ENCODE measurements around the gene CALCA.

The CALCA gene

GRCh38 chr11:14967581-14968243 is 4.4 kb downstream of the CALCA start:
- ChIA-PET POLR2A (no interaction called here), CTCF (interaction anchor here (0.8 to 1.6 kb wide), 4 partner anchors 7 to 107 kb away, joined by 3 to 4 read pairs (median 3); no protein-coding TSS in a partner anchor)
- Histone ChIP-seq H3K36me3 (ENCODE audit: control insufficient read depth in 2 of 2, insufficient read depth in 1 of 2, low read length in 2 of 2) (no peaks in the 10 kb centered on the region), H3K4me1 (ENCODE audit: control insufficient read depth, insufficient read depth, low read length) (no peaks in the 10 kb centered on the region), H3K9me3 (ENCODE audit: control insufficient read depth, insufficient read depth, low read depth, low read length) (no peaks in the 10 kb centered on the region), H3K27ac (ENCODE audit: extremely low read depth, low read depth, low read length) (no peak overlapping the region), H3K4me3 (ENCODE audit: low read depth, low read length) (no peak overlapping the region)
- TF ChIP-seq KLF9 (tag by site-specific recombination; IDR thresholded peaks at IDR 0.05; ENCODE audit: low read depth) (no peak), TRIM28 (IDR thresholded peaks at IDR 0.05; ENCODE audit: borderline replicate concordance, low read length) (peak; percentile 78; the same call in 1 of the 2 replicates), ZNF48 (tag by site-specific recombination; IDR thresholded peaks at IDR 0.05) (no peak), ZNF292 (tag by site-specific recombination; IDR thresholded peaks at IDR 0.05; ENCODE audit: borderline replicate concordance, low read depth) (no peak), ZXDB (tag by site-specific recombination; IDR thresholded peaks at IDR 0.05) (no peak), TCF7L2 (IDR thresholded peaks at IDR 0.05; ENCODE audit: borderline replicate concordance, low read depth, low read length) (peak; percentile 63; the same call in 1 of the 2 replicates), ZSCAN23 (tag by site-specific recombination; IDR thresholded peaks at IDR 0.05) (no peak), ZNF664 (tag by site-specific recombination; IDR thresholded peaks at IDR 0.05) (no peak), ZBTB11 (tag by site-specific recombination; conservative IDR thresholded peaks at IDR 0.05; ENCODE audit: low read depth) (no peak), ZNF148 (tag by site-specific recombination; IDR thresholded peaks at IDR 0.05; ENCODE audit: borderline replicate concordance) (no peak), ZNF707 (tag by site-specific recombination; IDR thresholded peaks at IDR 0.05) (no peak), ZNF18 (tag by site-specific recombination; IDR thresholded peaks at IDR 0.05) (no peak), YY1 (tag by site-specific recombination; IDR thresholded peaks at IDR 0.05) (no peak), ZNF121 (tag by site-specific recombination; IDR thresholded peaks at IDR 0.05) (no peak), ZNF629 (tag by site-specific recombination; IDR thresholded peaks at IDR 0.05) (peak; percentile 48; the same call in 1 of the 2 replicates), ZNF174 (tag by site-specific recombination; IDR thresholded peaks at IDR 0.05) (no peak), FEZF1 (tag by site-specific recombination; IDR thresholded peaks at IDR 0.05) (no peak), ZNF175 (tag by site-specific recombination; IDR thresholded peaks at IDR 0.05) (no peak), ZNF37A (tag by site-specific recombination; IDR thresholded peaks at IDR 0.05) (no peak), BCL11B (tag by site-specific recombination; IDR thresholded peaks at IDR 0.05; ENCODE audit: low read depth) (no peak), ZNF521 (tag by site-specific recombination; IDR thresholded peaks at IDR 0.05) (no peak), ELK4 (IDR thresholded peaks at IDR 0.05; ENCODE audit: borderline replicate concordance, low read depth, low read length) (no peak)
- TF ChIP-seq, protein P1, sequence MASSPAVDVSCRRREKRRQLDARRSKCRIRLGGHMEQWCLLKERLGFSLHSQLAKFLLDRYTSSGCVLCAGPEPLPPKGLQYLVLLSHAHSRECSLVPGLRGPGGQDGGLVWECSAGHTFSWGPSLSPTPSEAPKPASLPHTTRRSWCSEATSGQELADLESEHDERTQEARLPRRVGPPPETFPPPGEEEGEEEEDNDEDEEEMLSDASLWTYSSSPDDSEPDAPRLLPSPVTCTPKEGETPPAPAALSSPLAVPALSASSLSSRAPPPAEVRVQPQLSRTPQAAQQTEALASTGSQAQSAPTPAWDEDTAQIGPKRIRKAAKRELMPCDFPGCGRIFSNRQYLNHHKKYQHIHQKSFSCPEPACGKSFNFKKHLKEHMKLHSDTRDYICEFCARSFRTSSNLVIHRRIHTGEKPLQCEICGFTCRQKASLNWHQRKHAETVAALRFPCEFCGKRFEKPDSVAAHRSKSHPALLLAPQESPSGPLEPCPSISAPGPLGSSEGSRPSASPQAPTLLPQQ (tag by site-specific recombination; IDR thresholded peaks at IDR 0.05), result no peak
- TF ChIP-seq, protein P2, sequence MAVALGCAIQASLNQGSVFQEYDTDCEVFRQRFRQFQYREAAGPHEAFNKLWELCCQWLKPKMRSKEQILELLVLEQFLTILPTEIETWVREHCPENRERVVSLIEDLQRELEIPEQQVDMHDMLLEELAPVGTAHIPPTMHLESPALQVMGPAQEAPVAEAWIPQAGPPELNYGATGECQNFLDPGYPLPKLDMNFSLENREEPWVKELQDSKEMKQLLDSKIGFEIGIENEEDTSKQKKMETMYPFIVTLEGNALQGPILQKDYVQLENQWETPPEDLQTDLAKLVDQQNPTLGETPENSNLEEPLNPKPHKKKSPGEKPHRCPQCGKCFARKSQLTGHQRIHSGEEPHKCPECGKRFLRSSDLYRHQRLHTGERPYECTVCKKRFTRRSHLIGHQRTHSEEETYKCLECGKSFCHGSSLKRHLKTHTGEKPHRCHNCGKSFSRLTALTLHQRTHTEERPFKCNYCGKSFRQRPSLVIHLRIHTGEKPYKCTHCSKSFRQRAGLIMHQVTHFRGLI (tag by site-specific recombination; IDR thresholded peaks at IDR 0.05), result no peak
- TF ChIP-seq, protein P3, sequence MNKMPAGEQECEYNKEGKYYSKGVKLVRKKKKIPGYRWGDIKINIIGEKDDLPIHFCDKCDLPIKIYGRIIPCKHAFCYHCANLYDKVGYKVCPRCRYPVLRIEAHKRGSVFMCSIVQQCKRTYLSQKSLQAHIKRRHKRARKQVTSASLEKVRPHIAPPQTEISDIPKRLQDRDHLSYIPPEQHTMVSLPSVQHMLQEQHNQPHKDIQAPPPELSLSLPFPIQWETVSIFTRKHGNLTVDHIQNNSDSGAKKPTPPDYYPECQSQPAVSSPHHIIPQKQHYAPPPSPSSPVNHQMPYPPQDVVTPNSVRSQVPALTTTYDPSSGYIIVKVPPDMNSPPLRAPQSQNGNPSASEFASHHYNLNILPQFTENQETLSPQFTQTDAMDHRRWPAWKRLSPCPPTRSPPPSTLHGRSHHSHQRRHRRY (tag by site-specific recombination; IDR thresholded peaks at IDR 0.05), result no peak

Data from HEK293 (cell line).